22Rv1 (cell line): ENCODE results near the gene AFF2.

Experiments used
- CTCF ChIP-seq: fragments of 450-650 bp; IDR thresholded peaks from 2 replicates; pipeline ENCODE4 v1.5.1; 2017; ENCODE audit warnings: mild to moderate bottlenecking
- ZFX ChIP-seq: fragments of 450-650 bp; IDR thresholded peaks from 2 replicates; pipeline ENCODE4 v1.6.1; 2017; ENCODE audit warnings: antibody characterized with exemption, borderline replicate concordance

- no peak for TF ChIP-seq CTCF
- TF ChIP-seq ZFX: no peak
Measured at GRCh38 chrX:148628621-148629020, 128.2 kb downstream of the AFF2 start.
